ENCODE measurements around the gene IER2.

- TF ChIP-seq REST (IDR thresholded peaks at IDR 0.05; ENCODE audit: borderline replicate concordance) (no peak), CTCF (IDR thresholded peaks at IDR 0.05; ENCODE audit: poor library complexity, severe bottlenecking) (no peak), POLR2AphosphoS5 (IDR thresholded peaks at IDR 0.05) (no peak), EZH2 (IDR thresholded peaks at IDR 0.05; ENCODE audit: borderline replicate concordance, insufficient read depth, low read length, poor library complexity, severe bottlenecking) (no peak), EP300 (conservative IDR thresholded peaks at IDR 0.05; ENCODE audit: poor library complexity, severe bottlenecking) (no peak), RAD21 (conservative IDR thresholded peaks at IDR 0.05) (no peak), MXI1 (conservative IDR thresholded peaks at IDR 0.05; ENCODE audit: poor library complexity, severe bottlenecking) (no peak), TAF1 (IDR thresholded peaks at IDR 0.05; ENCODE audit: low read depth) (no peak), SMC3 (conservative IDR thresholded peaks at IDR 0.05; ENCODE audit: poor library complexity) (no peak)
These were observed 504 bp upstream of the IER2 start for GRCh38 chr19:13149628-13150186.
